Activated T-cell treated with anti-CD3 and anti-CD28 coated beads, Interleukin-2, amount 50 U/mL, for 48 hours (primary cell): ENCODE results near the gene FAM234A.
A peak's percentile ranks its signal among the peaks of the same experiment; 100 is the strongest.
"Not testable (repeated sequence)": the region's sequence is repeated elsewhere in the genome, so short reads cannot be mapped to it uniquely, and the experiment has no call there.

Source experiments
- DNase-seq, 2 experiments: peaks; one replicate each; pipeline ENCODE4 v3.0.0-alpha.2; 2020

FAM234A gene

DNA sequence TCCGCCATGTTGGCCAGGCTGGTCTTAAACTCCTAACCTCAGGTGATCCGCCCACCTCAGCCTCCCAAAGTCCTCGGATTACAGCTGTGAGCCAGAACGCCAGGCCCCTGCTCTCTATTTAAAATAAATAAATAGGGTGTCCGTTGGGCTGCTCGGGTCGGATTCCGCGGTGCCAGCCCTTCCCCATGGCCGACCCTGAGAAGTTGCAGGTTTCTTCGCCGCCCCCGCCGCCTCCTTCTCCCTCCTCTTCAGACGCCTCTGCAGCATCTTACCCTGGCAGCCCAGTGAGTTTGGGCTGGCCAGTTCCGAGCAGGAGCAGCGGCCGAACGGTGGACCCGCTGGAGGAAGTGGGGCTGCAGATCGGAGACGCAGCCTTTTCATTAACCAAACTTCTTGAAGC is 3.7 kb upstream of the FAM234A start:
- DNase-seq, result no peak

DNA sequence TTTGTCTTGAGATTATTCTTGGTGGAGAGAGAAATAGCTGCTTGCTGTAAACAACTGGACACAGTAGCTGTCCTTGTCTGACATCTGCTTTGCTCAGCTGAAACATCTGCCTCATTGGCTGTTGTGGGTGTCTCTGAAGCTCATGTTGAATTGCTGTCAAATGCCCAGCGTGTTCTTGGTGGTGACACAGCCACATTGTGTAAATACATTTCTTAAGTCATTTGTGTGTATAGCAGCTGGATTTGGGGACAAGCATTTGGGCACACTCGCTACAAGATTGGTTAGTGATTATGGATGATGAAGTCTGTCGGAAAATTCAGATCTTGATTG is 5.3 kb downstream of the FAM234A start:
- DNase-seq, result no peak

DNA sequence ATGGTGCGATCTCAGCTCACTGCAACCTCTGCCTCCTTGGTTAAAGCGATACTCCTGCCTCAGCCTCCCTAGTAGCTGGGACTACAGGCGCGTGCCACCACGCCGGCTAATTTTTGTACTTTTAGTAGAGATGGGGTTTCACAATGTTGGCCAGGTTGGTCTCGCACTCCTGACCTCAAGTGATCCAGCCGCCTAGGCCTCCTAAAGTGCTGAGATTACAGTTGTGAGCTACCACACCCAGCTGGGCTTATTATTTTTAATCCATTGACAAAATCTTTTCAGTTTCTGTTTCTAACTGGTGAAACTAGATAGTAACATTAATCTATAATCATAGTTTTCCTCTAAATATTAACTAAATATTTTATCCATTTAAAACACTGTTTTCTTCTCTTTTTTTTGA is 5.9 kb downstream of the FAM234A start:
- DNase-seq, result no peak

DNA sequence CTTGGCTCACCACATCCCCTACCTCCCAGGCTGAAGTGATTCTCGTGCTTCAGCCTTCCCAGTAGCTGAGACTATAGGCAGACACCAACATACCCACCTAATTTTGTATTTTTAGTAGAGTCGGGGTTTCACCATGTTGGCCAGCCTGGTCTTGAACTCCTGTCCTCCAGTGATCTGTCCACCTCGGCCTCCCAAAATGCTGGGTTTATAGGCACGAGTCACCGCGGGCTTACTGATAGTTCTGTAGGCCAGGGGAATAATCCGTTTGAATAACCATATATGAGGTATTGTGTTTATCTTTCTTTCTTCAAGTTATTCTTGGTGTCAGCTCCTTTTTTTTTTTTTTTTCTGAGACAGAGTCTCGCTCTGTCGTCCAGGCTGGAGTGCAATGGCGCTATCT is 7.7 kb downstream of the FAM234A start:
- DNase-seq, result no peak

DNA sequence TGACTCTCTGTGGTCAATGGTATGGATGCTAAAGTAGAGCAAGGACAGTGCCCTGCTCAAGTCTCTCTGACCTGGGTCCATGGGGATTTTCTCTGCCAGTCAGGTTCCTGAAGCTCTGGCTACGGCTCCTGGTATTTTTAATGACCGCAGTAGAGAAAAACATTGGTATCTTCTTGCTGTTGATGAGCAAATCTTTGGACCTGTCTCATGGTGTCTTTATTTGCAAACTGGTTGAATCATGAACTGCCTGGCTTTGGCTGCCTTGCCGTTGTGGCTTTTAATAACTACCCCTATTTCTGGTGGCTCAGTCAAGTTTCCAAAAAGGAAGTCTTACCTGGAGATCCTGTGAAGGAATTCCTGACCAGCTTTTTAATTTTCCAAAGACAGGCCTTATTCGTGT is 8.7 kb downstream of the FAM234A start:
- no peak for DNase-seq

DNA sequence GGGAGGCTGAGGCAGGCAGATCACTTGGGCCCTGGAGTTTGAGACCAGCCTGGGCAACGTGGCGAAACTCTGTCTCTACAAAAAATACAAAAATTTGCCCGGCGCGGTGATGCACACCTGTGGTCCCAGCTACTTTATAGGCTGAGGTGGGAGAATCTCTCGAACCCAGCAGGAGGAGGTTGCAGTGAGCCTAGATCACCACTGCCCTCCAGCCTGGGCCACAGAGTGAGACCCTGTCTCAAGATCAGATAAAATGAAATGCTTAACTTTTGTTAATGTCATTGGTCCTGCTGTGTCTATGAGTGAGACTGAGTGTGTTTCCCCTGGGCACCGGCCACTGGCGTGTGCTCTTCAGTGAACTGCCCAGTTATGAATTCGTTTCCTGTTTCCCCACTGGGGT is 10.5 kb downstream of the FAM234A start:
- DNase-seq, result no peak

DNA sequence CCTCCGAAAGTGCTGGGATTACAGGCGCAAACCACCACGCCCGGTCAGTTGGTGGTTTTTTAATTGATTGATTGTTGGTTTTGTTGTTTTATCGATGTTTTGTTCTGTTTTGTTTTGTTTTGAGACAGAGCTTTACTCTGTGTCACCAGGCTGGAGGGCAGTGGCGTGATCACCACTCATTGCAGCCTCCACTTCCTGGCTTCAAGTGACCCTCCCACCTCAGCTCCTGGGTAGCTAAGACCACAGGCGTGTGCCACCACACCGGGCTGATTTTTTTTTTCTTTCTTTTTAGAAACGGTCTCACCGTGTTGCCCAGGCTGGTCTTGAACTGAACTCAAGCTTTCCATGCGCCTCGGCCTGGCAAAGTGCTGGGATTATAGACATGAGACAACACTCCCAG is 12.4 kb downstream of the FAM234A start:
- no peak for DNase-seq

DNA sequence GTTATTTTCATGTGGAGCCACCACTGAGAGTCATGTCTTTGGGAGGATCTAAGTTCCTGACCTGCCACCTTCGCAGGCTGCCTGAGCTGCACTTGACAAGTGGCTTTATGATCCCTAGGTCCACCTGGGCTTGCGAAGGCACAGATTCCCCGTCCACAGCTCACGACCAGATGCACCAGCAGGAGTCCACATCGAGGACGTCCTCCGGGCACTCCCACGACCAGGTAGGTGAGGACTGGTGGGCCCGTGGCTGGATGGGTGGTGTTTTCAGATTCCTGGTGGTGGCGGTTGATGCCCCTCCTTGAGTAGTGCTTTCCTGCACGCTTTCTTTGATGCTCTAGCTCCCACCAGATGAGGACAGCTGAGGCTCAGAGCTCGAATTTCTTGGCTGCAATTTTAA is 14.8 kb downstream of the FAM234A start:
- no peak for DNase-seq

DNA sequence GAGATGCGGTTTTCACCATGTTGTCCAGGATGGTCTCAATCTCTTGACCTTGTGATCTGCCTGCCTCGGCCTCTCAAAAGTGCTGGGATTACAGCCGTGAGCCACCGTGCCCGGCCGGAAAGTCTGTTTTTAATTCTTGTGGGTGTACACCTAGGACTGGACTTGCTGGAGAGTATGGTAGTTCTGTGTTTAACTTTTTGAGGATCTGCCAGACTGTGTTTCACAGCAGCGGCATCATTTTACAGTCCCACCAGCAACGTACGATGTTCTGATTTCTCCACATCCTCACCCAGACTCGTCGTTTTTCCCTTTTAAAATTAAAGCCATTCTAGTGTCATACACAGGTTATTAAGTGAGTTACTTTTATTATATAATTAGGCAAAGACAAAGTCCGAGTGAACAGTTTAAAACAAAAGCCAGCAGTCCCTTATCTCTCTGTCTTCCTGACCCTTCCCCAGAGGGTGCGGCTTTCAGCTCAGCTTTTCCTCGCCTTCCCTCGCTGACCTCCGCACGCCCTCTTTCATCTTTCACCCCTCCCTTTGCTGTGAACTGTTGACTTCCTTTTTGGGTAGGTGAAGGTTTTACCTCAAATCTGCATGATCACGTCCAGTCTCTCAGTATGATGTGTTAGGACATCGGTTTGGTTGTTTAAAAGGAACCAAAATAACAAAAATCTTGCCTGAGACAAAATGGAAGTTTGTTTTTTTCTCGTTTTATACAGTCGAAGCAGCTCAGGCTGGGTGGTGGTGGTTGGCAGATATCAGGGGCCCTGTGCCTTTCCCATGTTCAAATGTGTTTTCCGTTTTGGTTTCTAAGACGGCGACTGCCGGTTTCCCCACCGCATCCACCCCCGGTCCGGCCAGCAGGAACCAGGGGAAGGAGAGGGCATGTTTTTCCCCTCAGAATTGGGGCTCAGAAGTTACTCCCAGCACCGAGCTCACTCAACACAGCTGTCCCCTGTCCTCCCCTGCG is 18.0 kb downstream of the FAM234A start:
- peak; percentile 49 for DNase-seq

DNA sequence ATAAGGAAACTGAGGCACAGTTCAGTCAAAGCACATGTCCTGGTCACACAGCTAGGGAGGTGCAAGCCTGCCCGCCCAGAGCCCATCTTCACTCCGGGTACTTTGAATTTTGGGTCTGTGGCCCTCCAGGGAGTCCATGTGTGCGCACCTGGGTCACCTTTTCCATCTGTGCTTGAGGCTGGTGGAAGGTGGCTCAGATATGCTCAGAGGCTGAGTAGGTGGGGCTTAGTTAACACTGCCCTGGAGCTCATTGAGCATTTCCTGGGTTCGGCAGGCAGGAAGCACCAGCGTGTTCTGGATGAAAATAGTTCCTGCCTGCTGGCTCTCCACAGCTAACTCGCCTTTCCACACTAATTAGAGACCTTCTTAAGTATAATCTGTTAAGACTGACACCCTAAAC is 19.2 kb downstream of the FAM234A start:
- DNase-seq, result no peak

DNA sequence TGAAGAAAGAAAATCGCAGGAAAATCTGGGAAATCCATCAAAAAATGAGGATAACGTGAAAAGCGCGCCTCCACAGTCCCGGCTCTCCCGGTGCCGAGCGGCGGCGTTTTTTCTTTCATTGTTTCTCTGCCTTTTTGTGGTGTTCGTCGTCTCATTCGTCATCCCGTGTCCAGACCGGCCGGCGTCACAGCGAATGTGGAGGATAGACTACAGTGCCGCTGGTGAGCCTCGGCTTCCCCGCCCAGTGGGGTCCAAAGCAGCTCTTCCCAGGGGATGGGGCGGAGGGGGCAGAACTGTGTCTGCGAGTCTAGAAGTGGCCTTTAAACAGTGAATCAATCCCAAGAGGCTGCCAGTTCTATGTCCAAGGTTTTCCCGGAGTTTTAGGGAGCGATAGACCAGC is 19.8 kb downstream of the FAM234A start:
- no peak for DNase-seq

DNA sequence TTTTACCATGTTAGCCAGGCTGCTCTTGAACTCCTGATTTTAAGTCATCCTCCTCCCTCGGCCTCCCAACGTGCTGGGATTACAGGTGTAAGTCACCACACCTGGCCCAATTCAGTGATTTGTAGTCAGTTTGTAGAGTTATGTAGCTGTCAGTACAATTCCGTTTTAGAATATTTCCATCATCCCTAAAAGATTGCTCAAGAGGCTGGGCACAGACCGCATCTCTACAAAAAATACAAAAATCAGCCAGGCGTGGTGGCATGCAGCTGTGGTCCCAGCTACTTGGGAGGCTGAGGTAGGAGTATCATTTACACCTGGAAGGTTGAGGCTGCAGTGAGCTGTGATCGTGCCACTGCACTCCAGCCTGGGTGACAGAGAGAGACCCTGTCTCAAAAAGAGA is 20.6 kb downstream of the FAM234A start:
- DNase-seq, result no peak

DNA sequence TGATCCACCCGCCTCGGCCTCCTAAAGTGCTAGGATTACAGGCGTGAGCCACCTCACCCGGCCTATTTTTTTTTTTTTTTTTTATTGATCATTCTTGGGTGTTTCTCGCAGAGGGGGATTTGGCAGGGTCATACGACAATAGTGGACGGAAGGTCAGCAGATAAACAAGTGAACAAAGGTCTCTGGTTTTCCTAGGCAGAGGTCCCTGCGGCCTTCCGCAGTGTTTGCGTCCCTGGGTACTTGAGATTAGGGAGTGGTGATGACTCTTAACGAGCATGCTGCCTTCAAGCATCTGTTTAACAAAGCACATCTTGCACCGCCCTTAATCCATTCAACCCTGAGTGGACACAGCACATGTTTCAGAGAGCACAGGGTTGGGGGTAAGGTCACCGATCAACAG is 23.5 kb downstream of the FAM234A start:
- not testable (repeated sequence) for DNase-seq

DNA sequence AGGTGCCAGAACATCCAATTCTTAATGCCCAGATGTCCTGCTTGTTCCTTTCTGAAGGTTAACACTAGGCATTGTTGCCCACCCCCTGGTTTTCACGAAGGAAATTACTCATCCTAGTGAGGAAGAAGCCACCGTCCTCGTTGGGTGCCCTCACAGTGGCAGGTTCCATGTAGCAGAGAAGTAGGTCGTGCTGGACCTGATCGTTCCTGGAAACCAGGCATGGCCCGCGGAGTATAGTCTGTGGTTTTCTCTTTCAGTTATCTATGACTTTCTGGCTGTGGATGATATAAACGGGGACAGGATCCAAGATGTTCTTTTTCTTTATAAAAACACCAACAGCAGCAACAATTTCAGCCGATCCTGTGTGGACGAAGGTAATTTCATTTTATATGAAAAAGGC is 24.6 kb downstream of the FAM234A start:
- DNase-seq, result no peak

DNA sequence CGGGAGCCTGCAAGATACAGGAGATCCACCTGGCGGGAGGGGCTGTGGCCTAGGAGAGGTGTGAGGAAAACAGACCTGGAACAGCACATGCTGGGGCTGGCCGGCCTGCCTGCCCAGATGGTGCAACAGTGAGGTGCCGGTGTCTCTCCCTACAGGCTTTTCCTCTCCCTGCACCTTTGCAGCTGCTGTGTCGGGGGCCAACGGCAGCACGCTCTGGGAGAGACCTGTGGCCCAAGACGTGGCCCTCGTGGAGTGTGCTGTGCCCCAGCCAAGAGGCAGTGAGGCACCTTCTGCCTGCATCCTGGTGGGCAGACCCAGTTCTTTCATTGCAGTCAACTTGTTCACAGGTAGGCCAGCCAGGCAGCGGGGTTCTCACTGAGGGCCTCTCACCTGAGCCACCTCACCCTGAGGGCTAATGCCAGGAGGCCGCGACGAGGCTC is 25.2 kb downstream of the FAM234A start:
- no peak for DNase-seq

DNA sequence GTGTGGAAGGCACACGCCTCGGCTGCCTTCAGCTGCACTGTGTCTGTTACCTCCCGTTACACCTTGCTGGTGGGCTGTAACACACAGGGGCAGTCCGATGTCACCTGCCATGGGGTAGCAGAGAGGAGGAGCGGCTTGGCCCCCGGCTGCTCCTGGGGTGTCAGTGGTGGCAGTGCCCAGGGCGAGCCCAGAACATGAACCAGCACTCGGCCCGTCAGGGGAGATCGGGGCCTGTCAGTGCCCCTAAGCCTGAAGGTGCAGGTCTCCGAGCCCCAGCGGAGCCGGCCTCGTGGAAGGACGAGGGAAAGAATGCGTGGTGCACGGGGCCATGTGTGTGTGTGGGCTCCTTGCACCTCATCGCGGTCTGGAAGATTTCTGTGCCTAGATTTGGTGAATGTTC is 25.7 kb downstream of the FAM234A start:
- no peak for DNase-seq

DNA sequence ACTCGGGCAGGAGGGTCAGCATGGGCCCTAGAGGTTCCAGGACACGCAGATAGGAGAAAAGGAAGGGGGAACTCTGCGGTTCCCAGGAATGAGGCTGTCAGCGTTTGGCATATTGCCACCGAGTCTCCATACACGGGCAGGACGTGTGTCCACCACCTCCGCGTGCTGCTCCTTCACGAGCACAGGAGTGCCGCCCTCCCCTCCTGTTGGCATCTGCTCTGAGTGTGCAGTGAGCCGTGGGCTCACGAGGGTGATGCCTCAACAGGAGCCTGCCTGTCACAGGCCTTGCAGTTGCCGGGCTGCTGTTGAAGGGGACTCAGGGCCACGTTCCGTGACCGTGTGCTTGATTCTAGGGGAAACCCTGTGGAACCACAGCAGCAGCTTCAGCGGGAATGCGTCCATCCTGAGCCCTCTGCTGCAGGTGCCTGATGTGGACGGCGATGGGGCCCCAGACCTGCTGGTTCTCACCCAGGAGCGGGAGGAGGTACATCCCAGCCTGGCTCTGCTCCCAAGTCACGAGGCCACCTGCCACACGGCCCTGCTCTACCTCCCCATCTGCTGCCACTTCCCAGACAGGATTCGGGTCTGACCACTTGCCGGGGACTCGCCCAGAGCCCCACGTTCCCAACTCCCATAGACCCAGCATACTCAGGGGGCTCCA is 26.5 kb downstream of the FAM234A start:
- no peak for DNase-seq

DNA sequence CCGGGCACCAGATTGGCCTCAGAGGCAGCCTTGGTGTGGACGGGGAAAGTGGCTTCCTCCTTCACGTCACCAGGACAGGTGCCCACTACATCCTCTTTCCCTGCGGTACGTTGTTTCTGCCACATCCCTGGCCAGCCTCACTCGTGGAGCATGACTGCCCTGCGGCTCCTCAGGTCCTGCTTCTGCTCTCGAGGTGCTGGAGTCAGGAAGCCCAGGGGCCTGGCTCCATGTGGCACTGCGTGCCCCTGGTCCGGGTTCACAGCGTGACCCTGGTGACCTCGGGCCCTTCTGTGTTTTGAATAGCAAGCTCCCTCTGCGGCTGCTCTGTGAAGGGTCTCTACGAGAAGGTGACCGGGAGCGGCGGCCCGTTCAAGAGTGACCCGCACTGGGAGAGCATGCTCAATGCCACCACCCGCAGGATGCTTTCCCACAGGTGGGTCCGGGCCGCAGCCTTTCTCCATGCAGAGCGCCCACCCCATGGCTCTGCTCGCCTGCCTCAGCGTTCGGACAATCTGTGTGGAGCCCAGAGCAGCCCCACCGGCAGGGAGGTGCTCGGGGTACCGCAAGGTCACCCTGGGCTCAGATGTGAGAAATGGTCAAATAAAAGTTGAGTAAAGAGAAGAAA is 27.6 kb downstream of the FAM234A start:
- no peak for DNase-seq

DNA sequence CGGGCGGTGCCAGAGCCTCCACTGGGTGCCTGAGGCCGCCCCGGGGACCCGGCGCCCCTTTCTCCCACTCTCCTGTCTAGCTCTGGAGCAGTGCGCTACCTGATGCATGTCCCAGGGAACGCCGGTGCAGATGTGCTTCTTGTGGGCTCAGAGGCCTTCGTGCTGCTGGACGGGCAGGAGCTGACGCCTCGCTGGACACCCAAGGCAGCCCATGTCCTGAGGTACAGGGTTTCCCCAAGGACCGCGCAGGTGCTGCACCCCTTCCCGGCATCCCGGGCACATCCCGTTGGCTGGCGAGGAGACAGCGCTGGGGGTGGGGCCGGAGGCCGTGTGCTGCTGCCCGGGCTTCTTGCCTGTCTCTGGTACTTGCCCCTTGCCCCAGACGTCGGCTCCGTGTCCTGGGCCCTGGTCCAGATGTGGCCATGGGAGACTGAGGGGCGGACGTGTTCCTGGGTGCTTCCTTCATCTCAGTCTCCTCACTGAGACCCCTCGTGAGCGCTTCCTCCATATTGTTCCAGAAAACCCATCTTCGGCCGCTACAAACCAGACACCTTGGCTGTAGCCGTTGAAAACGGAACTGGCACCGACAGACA is 28.7 kb downstream of the FAM234A start:
- no peak for DNase-seq

DNA sequence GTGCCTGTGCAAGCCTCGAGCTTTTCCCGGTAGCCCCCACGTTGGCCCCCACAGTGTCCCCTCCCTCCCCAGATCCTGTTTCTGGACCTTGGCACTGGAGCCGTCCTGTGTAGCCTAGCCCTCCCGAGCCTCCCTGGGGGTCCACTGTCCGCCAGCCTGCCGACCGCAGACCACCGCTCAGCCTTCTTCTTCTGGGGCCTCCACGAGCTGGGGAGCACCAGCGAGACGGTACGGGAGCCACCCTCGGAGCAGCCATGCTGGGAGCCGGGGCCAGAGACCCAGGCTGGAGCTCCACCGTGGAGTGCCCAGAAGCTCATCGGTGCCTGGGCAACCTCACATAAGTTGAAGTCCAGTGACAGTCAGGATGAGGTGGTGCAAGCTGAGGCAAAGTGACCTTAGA is 29.3 kb downstream of the FAM234A start:
- no peak for DNase-seq

DNA sequence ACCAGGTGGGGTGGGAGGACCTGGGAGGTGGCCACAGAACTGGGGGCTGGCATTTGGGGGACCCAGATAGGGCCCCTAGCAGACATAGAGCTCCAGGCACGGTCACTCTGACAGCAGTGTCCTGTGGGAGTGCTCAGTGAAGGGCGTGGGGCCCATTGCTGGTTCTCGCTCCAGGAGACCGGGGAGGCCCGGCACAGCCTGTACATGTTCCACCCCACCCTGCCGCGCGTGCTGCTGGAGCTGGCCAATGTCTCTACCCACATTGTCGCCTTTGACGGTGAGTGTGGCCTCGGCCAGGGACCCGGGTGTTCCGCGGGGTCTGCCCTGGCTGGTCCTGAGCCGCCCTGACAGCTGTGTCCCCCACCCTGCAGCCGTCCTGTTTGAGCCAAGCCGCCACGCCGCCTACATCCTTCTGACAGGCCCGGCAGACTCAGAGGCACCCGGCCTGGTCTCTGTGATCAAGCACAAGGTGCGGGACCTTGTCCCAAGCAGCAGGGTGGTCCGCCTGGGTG is 29.9 kb downstream of the FAM234A start:
- DNase-seq, result no peak

DNA sequence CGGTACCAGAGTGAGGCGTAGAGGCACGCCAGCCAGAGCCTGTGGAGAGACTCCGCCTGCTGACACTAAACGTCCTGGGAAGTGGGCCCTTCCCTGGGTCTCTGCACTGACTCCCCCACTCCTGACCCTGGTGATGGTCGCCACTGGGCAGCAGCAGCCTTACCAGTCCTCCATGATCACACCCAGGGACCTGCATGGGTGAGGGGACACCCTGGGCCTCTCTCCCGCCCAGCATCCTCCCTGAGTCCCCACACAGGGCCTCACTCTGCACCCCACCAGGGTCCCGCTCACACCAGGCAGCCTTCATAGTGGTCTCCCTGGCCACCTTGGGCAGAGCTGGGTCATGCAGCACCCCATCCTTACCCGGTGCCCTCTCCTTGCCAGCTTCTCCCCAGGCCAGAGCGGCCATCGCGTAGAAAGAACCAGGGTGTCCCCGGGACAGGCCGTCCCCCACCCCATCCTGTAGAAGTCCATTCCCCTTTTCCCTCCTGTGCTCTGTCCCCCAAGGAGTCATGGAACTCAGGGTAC is 30.4 kb downstream of the FAM234A start:
- no peak for DNase-seq

DNA sequence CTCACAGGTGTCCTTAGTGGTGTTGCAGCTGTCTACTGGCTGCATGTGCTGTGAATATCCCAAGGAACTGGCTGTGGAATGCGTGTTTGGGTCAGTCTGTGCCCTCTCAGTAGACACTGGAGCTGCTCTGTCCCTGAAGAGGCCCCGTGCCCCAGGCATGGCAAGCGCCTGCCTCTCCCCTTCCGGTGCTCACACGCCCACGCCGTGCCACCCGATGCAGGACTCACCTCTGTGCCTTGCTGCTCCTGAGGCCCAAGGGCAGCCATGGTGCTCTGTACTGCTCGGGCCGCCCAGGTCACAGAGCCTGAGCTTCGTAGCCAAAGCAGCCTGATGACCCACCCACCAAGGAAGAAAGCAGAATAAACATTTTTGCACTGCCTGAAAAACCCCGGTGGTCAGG is 31.1 kb downstream of the FAM234A start:
- DNase-seq, result no peak
